SK-N-SH treated with all-trans-retinoic acid at 6 μM for 48 hours (cell line): ENCODE data around the gene PNN.

Experiments used
- ARNTL ChIP-seq: fragments of 450-650 bp; formaldehyde crosslinking; IDR thresholded peaks from 2 replicates; pipeline ENCODE4 v1.5.0; 2020; ENCODE audit warnings: low read depth, mild to moderate bottlenecking, moderate library complexity, borderline replicate concordance
- BACH2 ChIP-seq: fragments of 250-450 bp; sonication (Bioruptor Pico); IDR thresholded peaks from 2 replicates; pipeline ENCODE4 v1.9.0; 2021; ENCODE audit warnings: mild to moderate bottlenecking, borderline replicate concordance
- CSDC2 ChIP-seq: fragments of 250-450 bp; sonication (Bioruptor Pico); IDR thresholded peaks from 2 replicates; pipeline ENCODE4 v1.5.0; 2020; ENCODE audit warnings: mild to moderate bottlenecking, moderate library complexity
- ESRRG ChIP-seq: fragments of 250-450 bp; sonication (Bioruptor Pico); IDR thresholded peaks from 2 replicates; pipeline ENCODE4 v1.6.1; 2021; ENCODE audit warnings: mild to moderate bottlenecking
- OSR1 ChIP-seq: fragments of 250-450 bp; sonication (Bioruptor Pico); IDR thresholded peaks from 2 replicates; pipeline ENCODE4 v1.8.0; 2022; ENCODE audit warnings: moderate library complexity, mild to moderate bottlenecking, inconsistent platforms
- PPARA ChIP-seq: fragments of 250-450 bp; sonication (Bioruptor Pico); IDR thresholded peaks from 2 replicates; pipeline ENCODE4 v1.5.0; 2020; ENCODE audit warnings: mild to moderate bottlenecking, borderline replicate concordance
- RARB ChIP-seq: fragments of 250-450 bp; sonication (Bioruptor Pico); IDR thresholded peaks from 2 replicates; pipeline ENCODE4 v1.8.0; 2021; ENCODE audit warnings: mild to moderate bottlenecking, moderate library complexity
- SNAI2 ChIP-seq: fragments of 250-450 bp; sonication (Bioruptor Pico); IDR thresholded peaks from 2 replicates; pipeline ENCODE4 v1.5.0; 2020; ENCODE audit warnings: mild to moderate bottlenecking, moderate library complexity
- TCF4 ChIP-seq: fragments of 250-450 bp; sonication (Bioruptor Pico); IDR thresholded peaks from 2 replicates; pipeline ENCODE4 v1.8.0; 2021; ENCODE audit warnings: mild to moderate bottlenecking, moderate library complexity, borderline replicate concordance
- ZFP3 ChIP-seq: fragments of 250-450 bp; sonication (Bioruptor Pico); IDR thresholded peaks from 2 replicates; pipeline ENCODE4 v1.5.0; 2020; ENCODE audit warnings: mild to moderate bottlenecking, moderate library complexity
- ZNF565 ChIP-seq: fragments of 450-650 bp; formaldehyde crosslinking; conservative IDR thresholded peaks from 2 replicates; pipeline ENCODE4 v1.5.0; 2020; ENCODE audit warnings: low read depth, mild to moderate bottlenecking, moderate library complexity
- ZNF70 ChIP-seq: fragments of 450-650 bp; formaldehyde crosslinking; IDR thresholded peaks from 2 replicates; pipeline ENCODE4 v1.5.0; 2020; ENCODE audit warnings: mild to moderate bottlenecking, moderate library complexity
- TF ChIP-seq, protein P1 (sequence below): fragments of 250-450 bp; sonication (Bioruptor Pico); IDR thresholded peaks from 2 replicates; pipeline ENCODE4 v1.8.0; 2020; ENCODE audit warnings: mild to moderate bottlenecking, moderate library complexity, borderline replicate concordance
- TF ChIP-seq, protein P2 (sequence below): fragments of 250-450 bp; sonication (Bioruptor Pico); IDR thresholded peaks from 2 replicates; pipeline ENCODE4 v1.5.1; 2021; ENCODE audit warnings: mild to moderate bottlenecking, moderate library complexity

DNA sequence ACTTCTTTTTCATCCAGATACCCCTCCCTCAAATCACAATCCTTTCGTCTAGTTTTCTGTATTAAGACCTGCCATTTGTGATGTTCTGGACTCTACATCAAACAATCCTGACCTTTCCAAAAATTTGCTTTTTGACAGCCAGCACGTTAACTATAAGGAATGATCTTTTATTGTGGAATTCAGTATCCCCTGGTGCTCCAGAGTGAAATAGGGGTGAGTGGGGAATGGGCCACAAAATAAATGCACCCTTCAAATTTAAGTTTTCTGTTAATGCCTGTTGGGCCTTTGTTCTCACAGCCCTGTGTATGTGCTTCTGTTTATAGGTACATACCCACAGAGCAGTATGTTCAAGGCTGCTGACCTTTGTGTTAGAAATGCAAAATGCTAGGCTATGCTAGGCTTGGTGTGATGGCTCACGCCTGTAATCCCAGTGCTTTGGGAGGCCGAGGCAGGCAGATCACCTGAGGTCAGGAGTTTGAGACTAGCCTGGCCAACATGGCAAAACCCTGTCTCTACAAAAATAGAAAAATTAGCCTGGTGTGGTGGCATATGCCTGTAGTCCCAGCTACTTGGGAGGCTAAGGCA, 12.0 kb downstream of the PNN start:
- TF ChIP-seq ZNF70 (no peak), ZNF565 (CRISPR knock-in tag) (no peak), SNAI2 (CRISPR knock-in tag) (no peak), OSR1 (CRISPR knock-in tag) (no peak), ZFP3 (CRISPR knock-in tag) (no peak), PPARA (CRISPR knock-in tag) (no peak), ESRRG (CRISPR knock-in tag) (no peak), BACH2 (CRISPR knock-in tag) (no peak), CSDC2 (no peak), RARB (CRISPR knock-in tag) (no peak), ARNTL (no peak), TCF4 (CRISPR knock-in tag) (no peak)
- TF ChIP-seq, protein P1, sequence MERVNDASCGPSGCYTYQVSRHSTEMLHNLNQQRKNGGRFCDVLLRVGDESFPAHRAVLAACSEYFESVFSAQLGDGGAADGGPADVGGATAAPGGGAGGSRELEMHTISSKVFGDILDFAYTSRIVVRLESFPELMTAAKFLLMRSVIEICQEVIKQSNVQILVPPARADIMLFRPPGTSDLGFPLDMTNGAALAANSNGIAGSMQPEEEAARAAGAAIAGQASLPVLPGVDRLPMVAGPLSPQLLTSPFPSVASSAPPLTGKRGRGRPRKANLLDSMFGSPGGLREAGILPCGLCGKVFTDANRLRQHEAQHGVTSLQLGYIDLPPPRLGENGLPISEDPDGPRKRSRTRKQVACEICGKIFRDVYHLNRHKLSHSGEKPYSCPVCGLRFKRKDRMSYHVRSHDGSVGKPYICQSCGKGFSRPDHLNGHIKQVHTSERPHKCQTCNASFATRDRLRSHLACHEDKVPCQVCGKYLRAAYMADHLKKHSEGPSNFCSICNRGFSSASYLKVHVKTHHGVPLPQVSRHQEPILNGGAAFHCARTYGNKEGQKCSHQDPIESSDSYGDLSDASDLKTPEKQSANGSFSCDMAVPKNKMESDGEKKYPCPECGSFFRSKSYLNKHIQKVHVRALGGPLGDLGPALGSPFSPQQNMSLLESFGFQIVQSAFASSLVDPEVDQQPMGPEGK (CRISPR knock-in tag): no peak
- TF ChIP-seq, protein P2, sequence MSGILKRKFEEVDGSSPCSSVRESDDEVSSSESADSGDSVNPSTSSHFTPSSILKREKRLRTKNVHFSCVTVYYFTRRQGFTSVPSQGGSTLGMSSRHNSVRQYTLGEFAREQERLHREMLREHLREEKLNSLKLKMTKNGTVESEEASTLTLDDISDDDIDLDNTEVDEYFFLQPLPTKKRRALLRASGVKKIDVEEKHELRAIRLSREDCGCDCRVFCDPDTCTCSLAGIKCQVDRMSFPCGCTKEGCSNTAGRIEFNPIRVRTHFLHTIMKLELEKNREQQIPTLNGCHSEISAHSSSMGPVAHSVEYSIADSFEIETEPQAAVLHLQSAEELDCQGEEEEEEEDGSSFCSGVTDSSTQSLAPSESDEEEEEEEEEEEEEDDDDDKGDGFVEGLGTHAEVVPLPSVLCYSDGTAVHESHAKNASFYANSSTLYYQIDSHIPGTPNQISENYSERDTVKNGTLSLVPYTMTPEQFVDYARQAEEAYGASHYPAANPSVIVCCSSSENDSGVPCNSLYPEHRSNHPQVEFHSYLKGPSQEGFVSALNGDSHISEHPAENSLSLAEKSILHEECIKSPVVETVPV: no peak
